GM12872 (cell line): Measurements from ENCODE around the gene TMEM255B.

Experiments used
- CTCF ChIP-seq: IDR thresholded peaks from 3 replicates; pipeline ENCODE4 v1.5.1; 2011; ENCODE audit warnings: low read depth, mild to moderate bottlenecking, low read length, moderate library complexity; ENCODE audit not compliant: insufficient read depth

Gene TMEM255B

DNA sequence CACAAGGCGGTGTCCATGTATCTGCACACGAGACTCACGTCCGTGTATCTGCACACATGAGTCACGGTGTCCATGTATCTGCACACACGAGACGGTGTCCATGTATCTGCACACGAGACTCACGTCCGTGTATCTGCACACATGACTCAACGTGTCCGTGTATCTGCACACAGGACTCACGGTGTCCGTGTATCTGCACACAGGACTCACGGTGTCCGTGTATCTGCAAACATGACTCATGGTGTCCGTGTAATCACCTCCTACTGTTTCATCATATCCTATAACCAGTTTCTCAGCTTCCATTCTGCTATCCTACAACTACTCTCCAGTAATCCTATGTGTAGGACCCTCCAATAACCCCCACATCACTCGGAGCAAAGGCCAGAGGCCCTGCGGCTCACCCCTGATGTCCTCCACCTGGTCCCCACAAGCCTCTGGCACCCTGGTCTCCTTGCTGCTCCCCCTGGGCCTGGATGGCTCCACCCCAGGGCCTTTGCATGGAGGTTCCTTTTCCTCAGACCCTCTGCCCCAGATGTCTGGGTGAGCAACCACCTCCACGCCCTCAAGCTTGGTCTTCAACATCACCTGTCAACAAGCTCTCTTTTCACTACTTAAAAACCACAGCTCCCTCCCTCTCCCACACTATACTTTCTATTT lies 2.5 kb upstream of the TMEM255B start:
- no peak for TF ChIP-seq CTCF

GRCh38 chr13:113759525-113760137 lies 605 bp downstream of the TMEM255B start:
- TF ChIP-seq CTCF, result no peak

DNA sequence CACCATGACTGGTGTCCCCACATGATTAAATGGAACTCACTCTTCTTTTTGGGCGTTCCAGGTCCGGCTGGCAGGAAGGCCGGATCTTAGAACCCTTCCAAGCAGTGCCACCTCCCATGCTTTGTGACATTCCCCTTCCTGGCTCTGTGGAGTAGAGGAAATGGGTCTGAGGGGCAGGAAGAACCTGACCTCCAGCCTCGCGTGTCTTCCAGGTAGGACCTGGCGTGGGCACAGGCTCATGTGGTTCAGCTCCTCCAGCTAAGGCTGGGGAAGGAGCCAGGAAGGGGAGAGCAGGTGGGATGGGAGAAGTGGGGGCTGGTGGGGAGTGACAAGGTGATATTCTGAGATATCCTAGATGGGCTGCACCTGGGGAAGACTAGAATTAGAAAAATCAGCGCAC lies 2.1 kb downstream of the TMEM255B start:
- TF ChIP-seq CTCF, result no peak

GRCh38 chr13:113762075-113762474 lies 3.0 kb downstream of the TMEM255B start:
- TF ChIP-seq CTCF, result no peak

- no peak for TF ChIP-seq CTCF
Observed at GRCh38 chr13:113762538-113762937, 3.5 kb downstream of the TMEM255B start.

DNA sequence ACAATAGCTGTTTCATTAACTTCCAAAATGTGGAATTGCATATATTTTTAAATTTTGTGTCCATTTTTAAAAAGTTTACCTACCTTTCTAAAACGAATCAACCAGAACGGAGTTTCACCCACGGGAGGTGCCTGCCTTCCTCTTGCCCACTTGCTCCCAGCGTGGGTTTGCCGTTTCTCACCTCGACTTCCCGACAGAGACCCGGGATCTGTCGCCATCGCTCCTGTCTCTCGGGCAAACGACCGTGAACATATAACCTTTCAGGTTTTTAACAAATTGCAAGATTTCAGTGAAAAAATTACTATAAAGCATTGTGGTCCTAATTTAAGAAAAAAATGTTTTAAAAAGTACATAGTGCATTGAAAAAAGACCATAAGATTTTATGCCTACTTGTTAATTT lies 4.2 kb downstream of the TMEM255B start:
- no peak for TF ChIP-seq CTCF

DNA sequence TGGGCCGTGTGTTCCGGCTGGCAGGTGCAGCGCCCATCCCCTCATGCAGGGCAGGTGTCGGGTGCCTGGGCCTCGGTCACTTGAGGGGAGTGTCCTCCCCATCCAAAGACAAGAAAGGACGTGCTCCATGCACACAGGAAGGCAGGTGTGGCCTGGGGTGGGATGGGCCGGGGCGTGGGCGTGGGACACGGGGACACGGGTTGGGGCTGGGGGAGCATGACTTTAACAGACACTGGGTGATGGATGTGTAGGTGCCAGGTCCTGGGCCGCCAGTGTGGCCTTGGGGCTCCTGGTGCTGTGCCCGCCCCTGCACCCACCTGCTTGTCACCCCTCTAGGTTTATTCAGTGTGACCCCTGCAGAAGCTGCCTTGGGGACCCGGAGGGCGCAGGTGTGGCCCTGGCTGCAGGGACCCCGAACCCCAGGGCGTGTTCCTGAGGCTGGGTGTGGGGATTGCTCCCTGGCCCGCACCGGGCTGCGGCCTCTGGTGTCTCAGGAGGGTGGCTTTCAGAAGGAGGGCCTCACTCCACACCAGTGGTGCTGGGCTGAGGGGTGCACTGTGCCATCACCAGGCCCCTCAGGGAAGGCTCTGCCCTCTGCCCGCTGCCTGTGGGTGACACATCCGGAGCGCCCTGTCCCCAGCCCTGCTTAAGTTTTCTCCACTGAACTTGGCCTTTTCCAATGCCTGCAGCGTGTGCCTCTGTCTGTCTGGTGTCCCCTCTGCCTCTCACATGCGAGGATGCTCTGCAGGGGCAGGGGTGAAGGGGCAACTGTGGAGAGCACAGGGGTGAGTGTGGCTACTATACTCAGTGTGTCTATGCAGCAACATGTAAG lies 5.2 kb downstream of the TMEM255B start:
- TF ChIP-seq CTCF, result no peak
